Fibroblast of skin of scalp (primary cell): ENCODE results near the gene TSPAN15.
"Not testable (repeated sequence)": the region's sequence is repeated elsewhere in the genome, so short reads cannot be mapped to it uniquely, and the experiment has no call there.

ENCODE experiments used
- DNase-seq: peaks from one replicate; pipeline ENCODE4 v3.0.0-alpha.2; 2013

The TSPAN15 gene

GRCh38 chr10:69488856-69489255 lies 37.6 kb downstream of the TSPAN15 start:
- DNase-seq = not testable (repeated sequence)

DNA sequence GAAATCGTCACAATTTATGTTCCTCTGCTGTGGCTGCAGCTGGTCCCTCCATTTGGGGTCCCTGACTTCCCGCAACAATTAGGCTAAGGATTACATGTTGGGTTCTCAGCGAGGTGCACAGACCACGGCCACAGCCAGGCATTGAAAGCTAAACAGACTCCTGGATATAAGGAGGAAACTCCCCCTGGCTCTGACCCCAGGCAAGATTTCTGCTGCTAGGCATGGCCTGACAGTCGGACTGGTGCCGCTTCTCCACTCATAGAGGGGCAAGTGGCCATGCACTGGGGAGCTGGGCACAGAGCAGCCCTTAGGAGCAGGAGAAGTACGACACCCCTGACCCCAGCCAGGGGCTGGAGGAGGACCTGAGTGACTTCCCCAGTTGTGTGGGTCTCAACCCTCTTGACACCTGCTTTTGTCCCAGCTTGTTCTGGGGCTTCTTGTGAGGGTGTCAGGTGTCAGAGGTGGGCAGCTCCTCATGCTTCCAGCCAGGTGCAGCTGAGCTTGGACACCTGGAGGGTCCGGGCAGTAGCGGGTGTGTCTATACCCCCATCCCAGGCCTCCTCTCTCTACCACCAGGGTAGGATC lies 38.3 kb downstream of the TSPAN15 start:
- DNase-seq = no peak

- no peak for DNase-seq
Observed at GRCh38 chr10:69490876-69491275, 39.6 kb downstream of the TSPAN15 start.

- DNase-seq = no peak
Observed at GRCh38 chr10:69491611-69492010, 40.3 kb downstream of the TSPAN15 start.

GRCh38 chr10:69492091-69492745 lies 41.0 kb downstream of the TSPAN15 start:
- no peak for DNase-seq

DNA sequence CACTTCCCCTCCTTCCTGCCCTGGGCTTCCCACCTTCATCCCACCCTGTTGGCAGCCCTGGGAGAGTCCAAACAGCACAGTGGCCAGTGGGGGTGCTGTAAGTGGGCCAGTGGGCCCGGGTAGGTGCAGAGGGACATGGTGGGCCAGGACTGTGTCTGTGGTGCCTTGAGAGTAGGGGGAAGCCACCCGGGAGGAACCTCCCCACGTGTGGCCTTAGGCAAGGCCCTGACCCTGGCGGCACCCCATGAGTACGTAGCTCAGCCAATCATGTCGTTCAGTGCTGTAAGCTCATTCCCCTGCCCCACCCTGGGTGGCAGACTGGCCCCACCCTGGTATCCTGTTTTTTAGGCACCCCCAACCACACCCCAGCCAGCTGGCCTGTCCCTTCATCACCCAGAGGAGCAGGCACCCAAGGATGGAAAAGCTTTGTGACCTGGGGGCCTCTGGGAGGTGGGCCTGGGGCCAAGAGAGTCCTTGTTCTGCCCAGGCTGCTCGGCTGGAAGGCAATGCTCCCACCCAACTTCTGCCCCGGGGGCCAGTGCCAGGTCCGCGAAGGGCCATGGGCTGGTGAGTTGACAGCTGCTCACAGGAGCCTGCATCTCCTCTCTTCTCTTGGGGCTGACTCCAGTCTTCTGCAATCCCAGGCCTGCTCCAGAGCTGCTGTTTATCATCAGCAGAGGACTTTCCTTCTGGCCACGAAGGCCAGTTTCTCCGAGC lies 41.6 kb downstream of the TSPAN15 start:
- DNase-seq = no peak

DNA sequence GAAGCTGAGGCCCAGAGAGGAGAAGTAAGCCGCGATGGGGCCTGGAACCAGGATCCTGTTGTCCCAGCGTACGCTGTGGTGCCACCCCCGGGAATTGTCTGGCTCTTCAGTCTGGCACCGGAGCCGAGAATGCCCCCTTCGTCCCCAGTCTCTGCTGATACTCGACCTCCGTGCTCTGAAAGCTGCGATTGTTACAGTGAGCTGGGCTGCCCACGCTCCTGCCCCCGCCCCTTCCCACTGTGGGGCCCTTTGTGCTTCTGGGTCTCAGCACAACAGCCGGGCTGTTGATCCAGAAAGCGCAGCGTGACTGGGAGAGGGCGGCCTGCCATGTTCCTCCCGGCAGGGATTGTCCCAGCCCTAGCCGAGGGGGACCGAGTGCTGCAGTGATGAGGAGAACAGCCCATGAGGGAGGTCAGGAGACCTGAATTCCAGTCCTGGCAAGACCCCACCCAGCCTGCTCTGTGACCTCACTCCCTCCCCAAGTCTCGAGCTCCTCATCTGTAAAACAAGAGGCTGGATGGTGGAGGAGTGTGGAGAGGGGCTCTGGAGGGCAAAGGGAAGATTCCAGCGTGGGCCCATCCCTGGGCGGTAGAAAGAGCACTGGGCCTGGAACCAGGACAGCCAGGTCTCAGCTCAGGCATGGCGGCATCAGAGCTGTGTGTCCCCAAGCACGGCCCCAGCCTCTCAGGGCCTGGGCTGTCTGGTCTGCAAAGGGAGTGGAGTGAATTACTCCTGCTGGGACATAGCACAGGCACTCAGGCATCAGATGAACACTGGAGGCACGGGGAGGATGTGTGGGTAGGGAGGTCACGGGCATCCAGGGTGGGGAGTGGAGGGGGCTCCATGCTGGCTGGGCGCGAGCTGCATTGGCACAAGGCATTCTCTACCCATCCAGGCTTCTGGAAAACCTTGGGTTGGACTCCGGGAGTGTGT lies 43.6 kb downstream of the TSPAN15 start:
- DNase-seq = no peak

DNA sequence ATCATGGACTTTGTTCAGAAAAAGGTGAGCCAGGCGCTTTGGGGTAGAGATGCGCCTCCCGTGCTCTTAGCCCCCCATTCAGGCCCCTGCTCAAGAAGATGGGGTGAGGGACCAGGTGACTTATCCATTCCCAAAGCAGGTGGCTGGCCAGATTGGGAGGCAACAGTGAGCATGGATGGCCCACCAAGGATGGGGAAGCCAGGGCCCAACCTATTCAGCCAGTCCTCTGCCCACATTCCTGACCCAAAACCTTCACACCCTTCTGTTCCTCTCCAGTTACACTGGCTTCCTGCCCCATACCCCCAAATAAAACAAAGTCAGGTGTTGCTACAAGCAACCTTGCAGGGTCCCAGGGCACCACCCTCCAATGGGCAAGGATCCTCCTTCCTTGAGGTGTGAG lies 44.4 kb downstream of the TSPAN15 start:
- no peak for DNase-seq

GRCh38 chr10:69496352-69497230 lies 45.3 kb downstream of the TSPAN15 start:
- no peak for DNase-seq

GRCh38 chr10:69497231-69497561 lies 45.9 kb downstream of the TSPAN15 start:
- no peak for DNase-seq

DNA sequence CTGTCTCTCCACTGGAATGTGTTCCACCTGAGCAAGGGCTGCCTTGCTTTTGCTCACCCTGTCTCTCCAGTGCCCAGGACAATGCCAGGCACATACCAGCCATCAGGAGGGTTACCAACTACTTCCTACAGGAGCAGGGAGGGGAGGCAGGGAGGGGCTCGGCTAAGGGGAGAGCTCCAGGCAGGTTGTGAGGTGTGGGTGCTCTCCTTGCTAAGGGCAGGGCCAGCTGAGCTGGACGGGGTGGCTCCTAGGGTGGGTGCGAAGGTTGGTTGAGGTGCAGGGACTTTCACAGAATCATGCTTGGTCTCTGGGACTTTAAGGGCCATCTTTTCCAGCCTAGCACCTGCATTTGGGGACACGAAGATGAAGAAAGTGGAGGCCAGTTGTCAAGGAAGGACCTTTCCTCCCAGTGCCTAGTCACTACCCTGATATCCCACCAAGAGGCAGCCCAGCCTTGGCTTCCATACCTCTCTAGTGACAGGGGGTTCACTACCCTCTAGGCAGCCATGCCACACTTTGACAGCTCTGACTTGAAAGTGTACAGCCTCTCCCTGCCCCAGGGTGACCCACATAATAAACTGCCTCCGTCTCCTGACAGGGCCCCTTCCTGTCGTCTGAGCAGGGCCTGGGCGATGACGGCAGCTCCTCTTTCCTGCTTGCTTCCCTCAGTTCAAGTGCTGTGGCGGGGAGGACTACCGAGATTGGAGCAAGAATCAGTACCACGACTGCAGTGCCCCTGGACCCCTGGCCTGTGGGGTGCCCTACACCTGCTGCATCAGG lies 46.5 kb downstream of the TSPAN15 start:
- no peak for DNase-seq

GRCh38 chr10:69498711-69499471 lies 47.6 kb downstream of the TSPAN15 start:
- DNase-seq = no peak

DNA sequence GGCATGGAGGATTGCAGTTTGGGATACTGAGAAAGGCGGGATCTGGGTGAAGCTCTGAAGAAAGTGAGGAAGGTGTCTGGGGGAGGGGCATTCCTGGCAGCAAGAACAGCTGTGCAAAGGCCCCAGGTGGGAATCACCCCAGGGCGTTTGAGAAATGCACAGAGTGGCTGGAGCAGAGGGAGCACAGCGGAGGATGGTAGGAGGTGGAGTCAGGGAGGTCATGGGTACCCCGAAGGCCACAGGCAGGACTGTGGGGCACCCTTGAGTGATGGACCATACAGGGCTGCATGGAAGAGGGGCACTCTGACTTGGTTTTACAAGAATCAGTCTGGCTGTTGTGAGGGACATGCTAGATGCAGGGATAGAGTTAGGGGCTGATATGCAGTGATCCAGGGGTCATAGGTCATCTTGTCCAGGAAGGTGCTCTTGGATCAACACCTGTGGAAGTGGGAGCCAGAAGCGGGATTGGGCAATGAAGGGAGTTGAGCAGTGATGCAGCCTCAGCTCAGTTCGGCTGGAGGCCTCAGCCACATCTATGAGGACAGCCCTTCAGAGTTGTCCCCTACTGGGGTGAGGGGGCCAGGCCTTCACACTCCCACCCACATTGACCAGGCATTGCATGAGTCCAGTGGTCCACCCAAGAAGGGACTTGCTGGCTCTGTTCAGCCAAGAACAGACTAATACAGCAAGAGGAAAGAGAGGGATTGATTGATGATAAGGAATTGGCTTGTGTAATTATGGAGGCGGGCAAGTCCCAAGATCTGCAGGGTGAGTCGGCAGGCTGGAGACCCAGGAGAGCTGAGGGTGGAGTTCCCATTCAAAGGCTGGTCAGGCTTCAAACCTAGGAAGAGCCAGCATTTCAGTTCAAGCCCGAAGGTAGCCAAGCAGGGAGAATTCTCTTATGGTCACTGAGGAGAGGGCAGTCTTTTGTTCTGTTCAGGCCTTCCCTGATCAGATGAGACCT lies 48.7 kb downstream of the TSPAN15 start:
- no peak for DNase-seq

DNA sequence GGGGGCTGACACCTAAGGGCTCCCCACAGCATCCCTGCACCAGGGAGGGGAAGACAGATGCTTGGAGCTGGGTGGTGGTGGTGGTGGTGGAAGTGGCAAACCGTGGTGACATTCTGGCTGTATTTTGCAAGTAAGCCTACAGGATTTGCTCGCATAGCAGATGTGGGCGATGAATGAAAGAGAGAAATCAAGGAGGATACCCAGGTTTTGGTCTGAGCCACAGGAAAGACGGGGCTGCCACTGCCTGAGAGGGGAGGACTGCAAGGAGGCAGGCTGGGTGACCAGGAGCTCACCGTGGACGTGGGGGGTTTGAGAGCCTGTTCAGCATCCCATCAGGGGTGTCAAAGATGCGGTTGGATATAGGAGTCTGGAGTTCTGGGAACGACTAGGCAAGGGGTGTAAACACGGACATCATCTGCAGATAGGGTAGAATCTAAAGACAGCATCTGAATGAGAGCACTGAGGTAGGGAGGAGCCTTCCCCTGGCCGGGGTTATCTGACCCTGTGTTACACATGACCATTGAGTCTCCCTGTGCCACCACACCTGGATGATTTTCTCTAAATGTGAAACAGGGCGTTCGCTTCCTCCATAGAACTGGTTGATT lies 49.7 kb downstream of the TSPAN15 start:
- DNase-seq = no peak

- DNase-seq = no peak
Observed at GRCh38 chr10:69501657-69502056, 50.4 kb downstream of the TSPAN15 start.

DNA sequence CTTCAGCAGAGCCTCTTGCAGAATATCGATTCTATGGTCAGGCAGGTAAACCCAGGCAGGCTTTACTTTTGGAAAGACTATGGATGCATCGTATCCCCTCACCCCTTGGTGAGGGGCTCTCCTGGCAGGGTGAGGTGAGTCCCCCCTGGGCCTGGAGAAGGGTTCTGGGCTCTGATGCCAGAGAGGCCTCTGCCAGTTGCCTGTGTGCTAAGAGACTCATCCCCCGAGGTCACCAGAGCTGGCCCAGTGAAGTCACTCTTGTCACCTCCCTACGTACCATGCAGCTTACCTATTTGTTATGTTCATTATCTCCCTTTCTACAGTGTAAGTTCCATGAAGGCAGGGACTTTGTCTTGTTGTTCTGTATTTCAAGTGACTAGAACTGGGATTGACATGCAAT lies 51.3 kb downstream of the TSPAN15 start:
- no peak for DNase-seq

- no peak for DNase-seq
Observed at GRCh38 chr10:69503001-69503895, 52.0 kb downstream of the TSPAN15 start.

GRCh38 chr10:69503896-69504265 lies 52.6 kb downstream of the TSPAN15 start:
- DNase-seq = no peak
